ENCODE data around the gene EEA1. TPM values are rescaled to one million over a fixed set of nuclear protein-coding genes. Genes with fewer than 3 reads are reported as not detected.

The EEA1 gene
- total and polyA plus RNA-seq, 2 donors (not counting 1 experiment from before 2014, with no cell fraction given): 25.6 to 46.4 TPM

- no peaks in the 10 kb centered on the region for H3K36me3 ChIP-seq (ENCODE audit: control insufficient read depth, insufficient read depth, low read length)
- H3K4me2 ChIP-seq (ENCODE audit: extremely low read depth, insufficient read depth, low read length): no peak overlapping the region
- no peak for DNase-seq (ENCODE audit: low read depth in 2 of 2)
- no peak overlapping the region for H3K9ac ChIP-seq (ENCODE audit: insufficient read depth, low read length)
- no peaks in the 10 kb centered on the region for H3K27me3 ChIP-seq (ENCODE audit: control insufficient read depth, insufficient read depth, low read length)
- H3K9me3 ChIP-seq (ENCODE audit: control insufficient read depth, insufficient read depth, low read depth, low read length): no peaks in the 10 kb centered on the region
- no peak overlapping the region for H3K4me3 ChIP-seq (replicated peaks in 1 of 4; ENCODE audit: control extremely low read depth in 1 of 4, insufficient read depth in 1 of 4, low read depth in 3 of 4, low read length in 4 of 4)
- H3K4me1 ChIP-seq (ENCODE audit: control insufficient read depth, extremely low read depth, insufficient read depth, low read length): no peaks in the 10 kb centered on the region
- no peaks in the 10 kb centered on the region for H4K20me1 ChIP-seq (ENCODE audit: control insufficient read depth, extremely low read depth, insufficient read depth, low read length)
- TF ChIP-seq CTCF (conservative IDR thresholded peaks at IDR 0.05 in 1 of 2, IDR thresholded peaks at IDR 0.05 in 1 of 2; ENCODE audit: low read depth in 1 of 2, low read length in 2 of 2) (no peak), EZH2 (IDR thresholded peaks at IDR 0.05; ENCODE audit: low read length, missing control alignments) (no peak)
- no peak overlapping the region for H2AFZ ChIP-seq (ENCODE audit: low read length)
- peaks cover 62% of the 10 kb centered on the region for H3K79me2 ChIP-seq (ENCODE audit: control insufficient read depth, insufficient read depth, low read length)
- H3K27ac ChIP-seq (ENCODE audit: insufficient read depth, low read length): no peak overlapping the region
These were observed 14.9 kb downstream of the EEA1 start for GRCh38 chr12:92914170-92914569.

GRCh38 chr12:92912672-92913071 is 16.4 kb downstream of the EEA1 start:
- Histone ChIP-seq H3K36me3 (ENCODE audit: control insufficient read depth, insufficient read depth, low read length) (no peaks in the 10 kb centered on the region), H3K4me1 (ENCODE audit: control insufficient read depth, extremely low read depth, insufficient read depth, low read length) (no peaks in the 10 kb centered on the region), H4K20me1 (ENCODE audit: control insufficient read depth, extremely low read depth, insufficient read depth, low read length) (no peaks in the 10 kb centered on the region), H3K27ac (ENCODE audit: insufficient read depth, low read length) (no peak overlapping the region), H3K9me3 (ENCODE audit: control insufficient read depth, insufficient read depth, low read depth, low read length) (no peaks in the 10 kb centered on the region), H3K9ac (ENCODE audit: insufficient read depth, low read length) (no peak overlapping the region), H3K4me3 (replicated peaks in 1 of 4; ENCODE audit: control extremely low read depth in 1 of 4, insufficient read depth in 1 of 4, low read depth in 3 of 4, low read length in 4 of 4) (no peak overlapping the region), H2AFZ (ENCODE audit: low read length) (no peak overlapping the region), H3K79me2 (ENCODE audit: control insufficient read depth, insufficient read depth, low read length) (peaks cover 74% of the 10 kb centered on the region), H3K27me3 (ENCODE audit: control insufficient read depth, insufficient read depth, low read length) (no peaks in the 10 kb centered on the region), H3K4me2 (ENCODE audit: extremely low read depth, insufficient read depth, low read length) (no peak overlapping the region)
- no peak for TF ChIP-seq CTCF (conservative IDR thresholded peaks at IDR 0.05 in 1 of 2, IDR thresholded peaks at IDR 0.05 in 1 of 2; ENCODE audit: low read depth in 1 of 2, low read length in 2 of 2)
- TF ChIP-seq EZH2 (IDR thresholded peaks at IDR 0.05; ENCODE audit: low read length, missing control alignments): no peak
- DNase-seq (ENCODE audit: low read depth in 2 of 2): no peak

- Histone ChIP-seq H3K79me2 (ENCODE audit: control insufficient read depth, insufficient read depth, low read length) (peaks cover 80% of the 10 kb centered on the region), H3K9me3 (ENCODE audit: control insufficient read depth, insufficient read depth, low read depth, low read length) (no peaks in the 10 kb centered on the region), H3K27ac (ENCODE audit: insufficient read depth, low read length) (no peak overlapping the region), H3K9ac (ENCODE audit: insufficient read depth, low read length) (no peak overlapping the region), H3K36me3 (ENCODE audit: control insufficient read depth, insufficient read depth, low read length) (no peaks in the 10 kb centered on the region), H3K4me2 (ENCODE audit: extremely low read depth, insufficient read depth, low read length) (no peak overlapping the region), H3K27me3 (ENCODE audit: control insufficient read depth, insufficient read depth, low read length) (no peaks in the 10 kb centered on the region), H2AFZ (ENCODE audit: low read length) (no peak overlapping the region), H3K4me1 (ENCODE audit: control insufficient read depth, extremely low read depth, insufficient read depth, low read length) (no peaks in the 10 kb centered on the region), H4K20me1 (ENCODE audit: control insufficient read depth, extremely low read depth, insufficient read depth, low read length) (no peaks in the 10 kb centered on the region), H3K4me3 (replicated peaks in 1 of 4; ENCODE audit: control extremely low read depth in 1 of 4, insufficient read depth in 1 of 4, low read depth in 3 of 4, low read length in 4 of 4) (no peak overlapping the region)
- DNase-seq (ENCODE audit: low read depth in 2 of 2): peak; percentile 17 to 90
- TF ChIP-seq CTCF (conservative IDR thresholded peaks at IDR 0.05 in 1 of 2, IDR thresholded peaks at IDR 0.05 in 1 of 2; ENCODE audit: low read depth in 1 of 2, low read length in 2 of 2): no peak
- no peak for TF ChIP-seq EZH2 (IDR thresholded peaks at IDR 0.05; ENCODE audit: low read length, missing control alignments)
These were observed 17.0 kb downstream of the EEA1 start for GRCh38 chr12:92912052-92912451.
